ENCODE data around the gene APOH.
"Not testable (repeated sequence)": the region's sequence is repeated elsewhere in the genome, so short reads cannot be mapped to it uniquely, and the experiment has no call there.

Gene APOH, protein sequence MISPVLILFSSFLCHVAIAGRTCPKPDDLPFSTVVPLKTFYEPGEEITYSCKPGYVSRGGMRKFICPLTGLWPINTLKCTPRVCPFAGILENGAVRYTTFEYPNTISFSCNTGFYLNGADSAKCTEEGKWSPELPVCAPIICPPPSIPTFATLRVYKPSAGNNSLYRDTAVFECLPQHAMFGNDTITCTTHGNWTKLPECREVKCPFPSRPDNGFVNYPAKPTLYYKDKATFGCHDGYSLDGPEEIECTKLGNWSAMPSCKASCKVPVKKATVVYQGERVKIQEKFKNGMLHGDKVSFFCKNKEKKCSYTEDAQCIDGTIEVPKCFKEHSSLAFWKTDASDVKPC

GRCh38 chr17:66228887-66229782 lies at the start of gene APOH:
Gene APOH, minus strand, starts transcription at chr17:66229415. Its CDS starts 36 bp downstream, at chr17:66229379.
- no peak for DNase-seq (ENCODE audit: low spot score)

DNA sequence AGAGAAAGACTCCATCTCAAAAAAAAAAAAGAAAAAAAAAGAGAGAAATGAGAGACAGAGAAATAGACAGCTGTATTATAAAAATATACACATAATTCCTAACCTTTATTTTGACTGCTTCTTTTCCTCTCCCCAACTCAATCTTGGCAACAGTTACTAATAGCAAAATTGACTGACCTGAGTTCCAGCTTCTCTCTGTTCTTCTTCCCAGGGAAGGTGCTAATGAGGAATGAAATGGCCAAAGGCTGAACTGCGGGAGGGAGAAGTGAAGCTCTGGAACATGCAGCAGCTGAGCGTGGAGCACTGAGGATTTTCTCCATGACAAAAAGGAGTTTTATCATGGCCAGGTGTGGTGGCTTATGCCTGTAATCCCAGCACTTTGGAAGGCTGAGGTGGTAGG lies 48.0 kb upstream of the APOH start:
- DNase-seq (ENCODE audit: low spot score) = no peak

DNA sequence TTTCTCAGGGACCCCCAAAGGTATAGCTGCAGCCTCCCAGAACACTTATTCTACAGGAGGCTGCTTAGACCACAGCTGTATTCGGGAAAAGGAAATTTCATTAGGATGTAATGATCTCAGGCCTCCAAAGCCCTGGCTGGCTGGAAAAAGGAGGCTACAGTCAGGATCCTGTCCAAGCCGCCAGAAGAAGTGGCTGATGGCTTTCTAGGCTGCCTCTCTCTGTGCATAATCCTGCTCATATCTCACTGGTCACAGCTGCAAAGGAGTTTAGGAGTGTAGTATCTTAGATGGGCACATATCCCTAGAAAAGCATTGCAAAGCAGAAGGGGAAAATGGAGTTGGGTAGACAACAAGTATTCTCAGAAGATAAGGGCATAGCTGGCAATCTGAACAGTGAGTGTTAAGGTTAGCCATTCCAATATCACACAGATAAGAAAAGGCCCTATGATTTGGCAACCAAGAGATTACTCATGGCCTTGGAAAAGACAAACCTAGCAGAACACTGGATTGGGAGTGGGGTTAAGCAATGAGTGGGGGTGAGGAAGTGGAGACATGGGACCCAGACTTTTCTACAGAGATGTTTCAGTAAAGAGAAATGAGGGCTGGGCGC lies 47.2 kb upstream of the APOH start:
- no peak for DNase-seq (ENCODE audit: low spot score)

DNA sequence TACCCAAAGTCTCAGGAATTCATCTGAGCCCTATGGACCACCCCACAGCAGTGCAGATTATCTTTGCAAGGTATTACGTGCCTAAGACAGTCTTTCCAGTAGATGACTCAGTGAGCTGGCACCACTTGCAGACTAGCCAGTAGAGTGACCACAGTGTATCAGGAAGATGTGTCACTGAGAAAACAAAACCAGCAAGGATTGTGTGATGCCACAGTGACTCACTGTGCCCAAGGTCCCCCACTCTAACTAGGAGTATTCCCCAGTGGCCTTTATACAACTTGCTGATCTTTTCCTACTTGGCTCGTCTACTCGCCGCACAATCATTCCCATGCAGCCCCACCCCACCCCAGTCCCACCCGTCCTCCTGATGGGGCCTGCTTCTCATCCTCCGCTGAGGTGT lies 46.4 kb upstream of the APOH start:
- no peak for DNase-seq (ENCODE audit: low spot score)

GRCh38 chr17:66273586-66273848 lies 44.3 kb upstream of the APOH start:
- DNase-seq (ENCODE audit: low spot score) = no peak

- no peak for DNase-seq (ENCODE audit: low spot score)
Measured at GRCh38 chr17:66272811-66273585, 43.8 kb upstream of the APOH start.

DNA sequence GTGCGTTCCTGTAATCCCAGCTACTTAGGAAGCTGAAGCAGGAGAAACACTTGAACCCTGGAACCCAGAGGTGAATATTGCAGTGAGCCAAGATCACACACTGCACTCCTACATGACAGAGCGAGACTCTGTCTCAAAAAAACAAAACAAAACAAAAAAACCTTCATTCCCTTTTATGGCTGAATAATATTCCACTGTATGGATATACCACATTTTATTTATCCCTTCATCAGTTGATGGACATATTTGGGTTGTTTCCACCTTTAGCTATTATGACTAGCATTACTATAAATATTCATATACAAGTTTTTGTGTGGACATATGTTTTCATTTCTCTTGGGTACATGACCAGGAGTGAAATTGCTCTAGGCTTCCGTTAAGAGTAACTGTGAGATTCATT lies 42.3 kb upstream of the APOH start:
- no peak for DNase-seq (ENCODE audit: low spot score)

DNA sequence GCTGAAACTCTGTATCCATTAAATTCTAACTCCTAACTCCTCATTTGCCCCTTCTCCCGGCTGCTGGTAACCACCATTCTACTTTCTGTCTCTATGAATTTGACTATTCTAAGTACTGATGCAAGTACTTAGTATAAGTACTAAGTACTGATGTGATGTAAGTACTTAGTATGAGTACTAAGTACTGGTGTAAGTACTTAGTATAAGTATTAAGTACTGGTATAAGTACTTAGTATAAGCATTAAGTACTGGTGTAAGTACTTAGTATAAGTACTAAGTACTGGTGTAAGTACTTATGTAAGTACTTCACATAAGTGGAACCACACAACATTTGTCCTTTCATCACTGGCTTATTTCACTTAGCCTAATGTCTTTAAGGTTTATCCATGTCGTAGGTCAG lies 40.9 kb upstream of the APOH start:
- DNase-seq (ENCODE audit: low spot score) = no peak

DNA sequence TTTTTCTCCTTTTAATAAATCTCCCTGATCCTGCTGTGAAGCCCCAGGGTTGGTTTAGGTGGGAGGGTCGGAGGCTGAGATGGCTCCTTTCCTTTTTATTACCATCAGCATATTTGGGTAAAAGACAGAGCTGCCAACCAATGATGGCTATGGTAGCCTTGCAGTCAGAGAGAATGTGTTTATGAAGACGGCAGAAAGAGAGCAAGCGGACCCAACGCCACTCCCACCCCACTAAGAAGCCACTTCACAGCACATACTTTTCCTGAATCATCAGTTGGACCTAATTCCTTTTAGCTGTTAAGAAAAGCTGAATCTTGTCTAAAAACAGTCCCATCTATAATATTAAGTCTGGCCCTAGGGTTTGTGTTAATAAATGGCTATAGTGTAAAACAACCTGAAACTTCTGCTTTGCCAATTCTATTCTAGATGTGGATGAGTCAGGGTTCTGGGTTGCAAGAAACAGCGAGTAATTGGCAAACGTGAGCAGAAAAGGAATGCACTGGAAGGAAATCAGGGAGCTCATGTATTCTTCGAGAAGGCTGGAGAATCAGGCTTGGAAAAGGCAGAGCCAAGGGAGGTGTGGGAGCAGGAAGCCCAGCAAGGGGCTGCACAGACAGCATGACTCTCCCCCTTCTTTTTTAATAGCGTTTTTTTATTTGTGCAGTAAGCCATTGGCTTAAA lies 39.2 kb upstream of the APOH start:
- no peak for DNase-seq (ENCODE audit: low spot score)

GRCh38 chr17:66264696-66265095 lies 35.5 kb upstream of the APOH start:
- no peak for DNase-seq (ENCODE audit: low spot score)

GRCh38 chr17:66262767-66263166 lies 33.6 kb upstream of the APOH start:
- no peak for DNase-seq (ENCODE audit: low spot score)

DNA sequence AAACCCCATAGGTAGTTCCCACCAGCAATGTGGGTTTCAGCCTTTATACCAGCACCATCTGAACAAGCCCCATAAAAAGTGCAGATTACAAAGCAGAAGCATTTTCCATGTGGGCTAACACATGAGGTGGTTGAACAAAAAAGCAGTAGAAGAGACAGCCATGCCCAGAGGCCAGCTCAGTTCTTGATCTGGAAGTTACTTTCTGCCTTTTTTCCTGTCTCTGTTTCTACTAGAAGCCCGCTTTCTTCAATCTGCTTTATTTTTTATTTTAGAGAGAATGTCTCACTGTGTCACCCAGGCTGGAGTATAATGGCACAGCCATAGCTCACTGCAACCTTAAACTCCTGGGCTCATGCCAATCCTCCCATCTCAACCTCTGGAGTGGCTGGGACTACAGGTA lies 31.5 kb upstream of the APOH start:
- DNase-seq (ENCODE audit: low spot score) = no peak

GRCh38 chr17:66260275-66260674 lies 31.1 kb upstream of the APOH start:
- DNase-seq (ENCODE audit: low spot score) = no peak

GRCh38 chr17:66255527-66255971 lies 26.3 kb upstream of the APOH start:
- peak; percentile 11 for DNase-seq (ENCODE audit: low spot score)

DNA sequence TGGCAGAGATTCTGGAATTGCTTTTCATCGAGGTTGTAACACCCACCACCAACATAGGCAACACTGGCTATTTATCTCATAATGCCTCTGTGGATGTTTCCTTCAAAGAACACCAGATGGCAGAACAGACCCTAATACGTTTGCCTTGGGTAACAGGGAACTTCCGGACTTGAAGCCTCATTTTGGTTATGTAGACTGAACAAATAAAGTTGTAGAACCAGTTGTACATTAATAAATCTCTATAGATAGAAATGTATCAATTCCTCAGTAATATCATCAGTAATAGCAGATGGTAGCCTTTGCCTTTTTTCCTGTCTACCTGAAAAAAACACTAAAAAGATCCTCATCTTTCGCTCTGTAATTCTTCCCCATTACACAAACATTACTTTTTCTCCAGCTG lies 25.9 kb upstream of the APOH start:
- DNase-seq (ENCODE audit: low spot score) = peak; percentile 81

- not testable (repeated sequence) for DNase-seq (ENCODE audit: low spot score)
Measured at GRCh38 chr17:66253458-66253857, 24.2 kb upstream of the APOH start.

DNA sequence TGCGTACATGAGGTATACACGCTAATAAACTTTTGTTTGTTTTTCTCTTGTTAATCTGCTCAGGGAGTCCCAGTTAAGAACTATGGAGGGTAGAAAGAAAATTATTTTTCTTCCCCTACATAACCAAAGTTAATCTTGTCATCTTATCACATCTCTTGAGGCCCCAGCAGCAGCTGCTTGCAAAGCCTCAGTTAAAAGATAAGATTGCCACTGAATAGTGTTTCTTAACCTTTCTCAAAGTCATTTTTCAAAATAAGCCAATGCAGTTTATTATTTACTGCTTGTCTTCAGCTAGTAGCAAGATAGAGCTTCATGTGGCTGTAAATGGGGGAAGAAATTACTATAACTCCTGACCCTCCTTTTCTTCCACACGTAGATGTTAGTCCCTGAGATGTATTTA lies 21.5 kb upstream of the APOH start:
- no peak for DNase-seq (ENCODE audit: low spot score)

GRCh38 chr17:66248285-66248684 lies 19.1 kb upstream of the APOH start:
- DNase-seq (ENCODE audit: low spot score) = no peak

DNA sequence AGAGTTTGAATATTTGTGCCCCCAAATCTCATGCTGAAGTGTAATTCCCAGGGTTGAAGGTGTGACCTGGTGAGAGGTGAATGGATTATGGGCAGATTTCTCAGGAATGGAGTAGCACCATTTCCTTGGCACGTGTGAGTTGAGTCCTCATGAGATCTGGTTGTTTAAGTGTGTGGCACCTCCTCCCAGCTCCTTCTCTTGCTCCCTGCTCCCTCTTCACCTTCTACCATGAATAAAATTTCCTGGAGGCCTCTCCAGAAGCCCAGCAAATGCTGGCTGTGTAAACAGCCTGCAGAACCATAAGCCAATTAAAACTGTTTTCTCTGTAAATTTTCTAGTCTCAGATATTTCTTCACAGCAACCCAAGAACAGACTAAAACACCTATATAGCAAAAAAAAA lies 12.6 kb upstream of the APOH start:
- DNase-seq (ENCODE audit: low spot score) = no peak

DNA sequence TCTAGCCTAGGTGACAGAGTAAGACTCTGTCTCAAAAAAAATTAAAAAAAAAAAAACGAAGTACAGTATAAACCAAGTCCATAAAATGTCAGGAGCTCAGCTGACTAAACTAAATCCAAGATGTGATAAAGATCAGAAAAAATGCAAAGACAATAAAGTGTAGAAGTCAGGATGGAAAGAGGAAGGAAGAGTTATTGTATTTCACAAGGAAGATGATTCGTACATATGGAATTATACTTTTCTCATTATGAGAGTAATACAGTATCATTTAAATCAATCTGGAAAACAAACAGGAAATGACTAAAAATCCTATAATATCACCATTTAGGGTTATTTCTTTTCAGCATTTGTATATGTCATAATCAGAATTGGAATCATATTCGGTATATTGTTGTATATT lies 11.4 kb upstream of the APOH start:
- no peak for DNase-seq (ENCODE audit: low spot score)

DNA sequence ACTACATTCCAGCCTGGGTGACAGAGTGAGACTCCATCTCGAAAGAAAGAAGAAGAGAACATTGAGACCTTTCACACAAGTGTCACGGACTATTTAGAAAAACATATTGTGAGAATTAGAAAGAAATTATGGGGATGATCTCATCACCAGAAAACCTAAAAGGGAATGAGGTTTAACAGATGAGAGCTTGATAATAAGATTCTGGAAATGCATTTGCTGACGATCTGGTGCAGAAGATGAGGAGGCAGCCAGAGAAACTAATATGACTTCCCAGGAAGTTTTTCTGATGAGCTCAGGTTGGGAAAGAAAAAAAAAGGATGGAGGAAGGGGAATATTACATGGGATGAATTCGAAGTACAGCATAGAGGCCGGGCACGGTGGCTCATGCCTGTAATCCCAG lies 10.8 kb upstream of the APOH start:
- no peak for DNase-seq (ENCODE audit: low spot score)
